Sigmoid colon (tissue), 3 donors: ENCODE results near the gene CLIP4.

Experiments used
- POLR2A ChIP-seq, 2 donors: fragments of 450-650 bp; IDR thresholded peaks; one replicate each; pipeline ENCODE4 v1.6.1; 2016; ENCODE audit warnings: antibody characterized with exemption in 2 of 2, mild to moderate bottlenecking in 2 of 2, moderate library complexity in 2 of 2
- TF ChIP-seq, protein P1 (sequence below), 4 experiments: fragments of 450-650 bp in 3 of 4; fragments of 200-600 bp in 1 of 4; IDR thresholded peaks; one replicate each; pipeline ENCODE4 v1.5.1; 2016 to 2019; ENCODE audit warnings: antibody characterized with exemption in 4 of 4, mild to moderate bottlenecking in 3 of 4, moderate library complexity in 2 of 4

DNA sequence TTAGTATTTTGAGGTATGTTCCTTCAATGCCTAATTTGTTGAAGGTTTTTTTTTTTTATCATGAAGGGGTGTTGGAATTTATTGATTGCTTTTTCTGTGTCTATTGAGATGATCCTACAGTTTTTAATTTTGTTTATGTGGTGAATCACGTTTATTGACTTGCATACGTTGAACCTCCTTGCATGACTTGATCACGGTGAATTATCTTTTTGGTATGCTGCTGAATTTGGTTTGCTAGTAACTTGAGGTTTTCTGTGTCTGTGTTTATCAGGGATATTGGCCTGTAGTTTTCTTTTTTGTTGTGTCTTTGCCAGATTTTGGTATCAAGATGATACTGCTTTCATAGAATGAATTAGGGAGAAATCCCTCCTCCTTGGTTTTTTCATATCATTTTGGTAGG is 23.9 kb downstream of the CLIP4 start:
- TF ChIP-seq, protein P1, sequence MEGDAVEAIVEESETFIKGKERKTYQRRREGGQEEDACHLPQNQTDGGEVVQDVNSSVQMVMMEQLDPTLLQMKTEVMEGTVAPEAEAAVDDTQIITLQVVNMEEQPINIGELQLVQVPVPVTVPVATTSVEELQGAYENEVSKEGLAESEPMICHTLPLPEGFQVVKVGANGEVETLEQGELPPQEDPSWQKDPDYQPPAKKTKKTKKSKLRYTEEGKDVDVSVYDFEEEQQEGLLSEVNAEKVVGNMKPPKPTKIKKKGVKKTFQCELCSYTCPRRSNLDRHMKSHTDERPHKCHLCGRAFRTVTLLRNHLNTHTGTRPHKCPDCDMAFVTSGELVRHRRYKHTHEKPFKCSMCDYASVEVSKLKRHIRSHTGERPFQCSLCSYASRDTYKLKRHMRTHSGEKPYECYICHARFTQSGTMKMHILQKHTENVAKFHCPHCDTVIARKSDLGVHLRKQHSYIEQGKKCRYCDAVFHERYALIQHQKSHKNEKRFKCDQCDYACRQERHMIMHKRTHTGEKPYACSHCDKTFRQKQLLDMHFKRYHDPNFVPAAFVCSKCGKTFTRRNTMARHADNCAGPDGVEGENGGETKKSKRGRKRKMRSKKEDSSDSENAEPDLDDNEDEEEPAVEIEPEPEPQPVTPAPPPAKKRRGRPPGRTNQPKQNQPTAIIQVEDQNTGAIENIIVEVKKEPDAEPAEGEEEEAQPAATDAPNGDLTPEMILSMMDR (IDR thresholded peaks at IDR 0.05), result no peak
- TF ChIP-seq POLR2A (IDR thresholded peaks at IDR 0.05), result no peak
